Kidney (tissue), 14 donors: ENCODE measurements around the gene CBFA2T3. TPM values are rescaled to one million over a fixed set of nuclear protein-coding genes. Genes with fewer than 3 reads are reported as not detected.
A peak's percentile ranks its signal among the peaks of the same experiment; 100 is the strongest.

Experiments
- DNase-seq, 5 donors: peaks; one replicate each; pipeline ENCODE4 v3.0.0-alpha.2; 2013 to 2020
- FAIRE-seq: peaks from 2 replicates; lab custom pipeline; 2012; peaks lifted over from hg19 to GRCh38; lab: Jason Lieb, UNC
- H3K27ac ChIP-seq, 2 donors: one replicate each; pipeline ENCODE4 v1.7.0; 2013; ENCODE audit warnings: low read depth in 2 of 2, low read length in 2 of 2, inconsistent platforms in 1 of 2
- H3K27me3 ChIP-seq: one replicate; pipeline ENCODE4 v1.7.1; 2013; ENCODE audit warnings: low read length, inconsistent platforms; ENCODE audit not compliant: control insufficient read depth, insufficient read depth
- H3K36me3 ChIP-seq, 3 donors: one replicate each; pipeline versions ENCODE4 v1.7.0 to v1.7.1; 2013; ENCODE audit warnings: low read length in 3 of 3, control low read depth in 1 of 3, inconsistent platforms in 1 of 3; ENCODE audit not compliant: insufficient read depth in 3 of 3, control insufficient read depth in 2 of 3
- H3K4me1 ChIP-seq, 3 donors: one replicate each; pipeline versions ENCODE4 v1.7.0 to v1.7.1; 2013; ENCODE audit warnings: low read length in 3 of 3, inconsistent platforms in 1 of 3, low read depth in 1 of 3; ENCODE audit not compliant: control insufficient read depth in 2 of 3, insufficient read depth in 2 of 3
- H3K4me3 ChIP-seq, 3 donors: one replicate each; pipeline versions ENCODE4 v1.7.0 to v1.8.1; 2013; ENCODE audit warnings: low read length in 3 of 3, control low read depth in 1 of 3, inconsistent platforms in 1 of 3
- H3K9ac ChIP-seq, 3 donors: one replicate each; pipeline versions ENCODE4 v1.7.0 to v1.7.1; 2013; ENCODE audit warnings: low read length in 3 of 3, control low read depth in 1 of 3, inconsistent platforms in 1 of 3
- H3K9me3 ChIP-seq, 3 donors: one replicate each; pipeline versions ENCODE4 v1.7.0 to v1.7.1; 2013; ENCODE audit warnings: low read length in 3 of 3, control low read depth in 1 of 3, inconsistent platforms in 1 of 3; ENCODE audit not compliant: control insufficient read depth in 2 of 3, insufficient read depth in 1 of 3
- CTCF ChIP-seq: IDR thresholded peaks from 3 replicates; pipeline ENCODE4 v1.5.1; 2012; ENCODE audit warnings: mild to moderate bottlenecking, moderate library complexity, borderline replicate concordance; ENCODE audit not compliant: insufficient read depth; ENCODE audit errors: extremely low read depth
- intact Hi-C: fragments of 100-400 bp; cut with DNase I; formaldehyde crosslinking; loops from one replicate; pipeline ENCODE4 v1.11.1; 2022
- polyA plus RNA-seq: library from polyadenylated mRNA; stranded (reverse); fragments of 350-450 nt; fragmentation: Illumina TruSeq; extraction: RNeasy Lipid Tissue Mini Kit (QIAGEN cat#74804); gene quantifications from one replicate; pipeline ENCODE4 v1.2.3, GENCODE V29; 2014; ENCODE audit warnings: low read depth, low replicate concordance; ENCODE audit not compliant: insufficient read depth
- total RNA-seq: library from RNA; stranded (reverse); fragmentation: NEBNext Ultra II Directional; extraction: Animal tissue kit (Norgen Biotek cat#: 25700); gene quantifications from one replicate; pipeline ENCODE4 v1.2.1, GENCODE V29; 2021
- donor health status: control.
- donor health status: control.
- donor health status: control.
- donor health status: control.
- donor health status: control.
- donor health status: DM: yes; HTN: yes; CAD: no.
- donor health status: Normal renal cell carcinoma (clear cell type).

Gene CBFA2T3
- total and polyA plus RNA-seq, 2 donors from 2014 or later = 0.75 to 8.0 TPM

GRCh38 chr16:88885693-88886280 is 91.2 kb downstream of the CBFA2T3 start:
- no peak for TF ChIP-seq CTCF
- H3K36me3 ChIP-seq = no peaks in the 10 kb centered on the region
- FAIRE-seq = no peak
- intact Hi-C loops = no loop called here
- DNase-seq = peak in 3 of 5 donors; percentile 34 to 67 (median 37)
- H3K27ac ChIP-seq = no peak overlapping the region
- H3K9ac ChIP-seq = no peak overlapping the region
- H3K27me3 ChIP-seq = no peaks in the 10 kb centered on the region
- no peak overlapping the region for H3K4me3 ChIP-seq
- H3K4me1 ChIP-seq = peaks cover 0 to 4% (median 0%) of the 10 kb centered on the region in 3 donors
- H3K9me3 ChIP-seq = no peaks in the 10 kb centered on the region

GRCh38 chr16:88884569-88885271 is 92.3 kb downstream of the CBFA2T3 start:
- no peak for TF ChIP-seq CTCF
- FAIRE-seq (no peak), DNase-seq (no peak)
- H3K36me3 ChIP-seq = no peaks in the 10 kb centered on the region
- H3K27me3 ChIP-seq = no peaks in the 10 kb centered on the region
- no peak overlapping the region for H3K9ac ChIP-seq
- no peaks in the 10 kb centered on the region for H3K9me3 ChIP-seq
- intact Hi-C loops = no loop called here
- peaks cover 0 to 6% (median 0%) of the 10 kb centered on the region in 3 donors for H3K4me1 ChIP-seq
- H3K27ac ChIP-seq = no peak overlapping the region
- no peak overlapping the region for H3K4me3 ChIP-seq

DNA sequence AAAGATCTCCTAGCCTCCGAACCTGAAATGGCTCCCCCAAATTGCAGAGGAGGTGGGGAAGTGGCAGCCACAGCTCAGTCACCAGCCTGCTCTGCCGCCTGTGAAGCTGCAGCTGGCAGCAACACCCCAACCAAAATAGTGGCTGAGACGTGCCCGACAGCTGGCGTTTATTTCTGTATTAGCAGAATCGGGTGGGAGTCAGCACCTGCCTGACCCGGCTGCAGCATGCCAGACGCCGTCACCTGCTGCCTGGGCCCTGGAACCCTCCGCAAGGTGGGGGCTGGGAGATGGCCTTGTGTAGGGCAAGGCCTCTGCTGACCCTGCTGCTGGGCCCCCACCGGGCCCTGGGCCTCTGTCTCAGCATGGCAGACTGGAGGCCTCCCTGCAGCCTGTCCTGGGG is 93.1 kb downstream of the CBFA2T3 start:
- H3K9me3 ChIP-seq = no peaks in the 10 kb centered on the region
- TF ChIP-seq CTCF = no peak
- no peaks in the 10 kb centered on the region for H3K36me3 ChIP-seq
- H3K4me1 ChIP-seq = peaks cover 0 to 6% (median 0%) of the 10 kb centered on the region in 3 donors
- DNase-seq (no peak), FAIRE-seq (no peak)
- no peak overlapping the region for H3K9ac ChIP-seq
- no peaks in the 10 kb centered on the region for H3K27me3 ChIP-seq
- no peak overlapping the region for H3K4me3 ChIP-seq
- intact Hi-C loops = no loop called here
- H3K27ac ChIP-seq = no peak overlapping the region
